ENCODE data around the gene KLHL35.

Gene KLHL35

GRCh38 chr11:75468534-75469340 is 35.7 kb upstream of the KLHL35 start:
- no peak for DNase-seq

GRCh38 chr11:75467881-75468280 is 34.9 kb upstream of the KLHL35 start:
- DNase-seq, result no peak

GRCh38 chr11:75467311-75467710 is 34.3 kb upstream of the KLHL35 start:
- DNase-seq, result no peak

- no peak for DNase-seq
These were observed 32.9 kb upstream of the KLHL35 start for GRCh38 chr11:75465701-75466531.

GRCh38 chr11:75463106-75463774 is 30.2 kb upstream of the KLHL35 start:
- DNase-seq, result no peak

GRCh38 chr11:75462117-75462653 is 29.2 kb upstream of the KLHL35 start:
- no peak for DNase-seq

- DNase-seq, result no peak
These were observed 28.1 kb upstream of the KLHL35 start for GRCh38 chr11:75461151-75461550.

- no peak for DNase-seq
These were observed 23.7 kb upstream of the KLHL35 start for GRCh38 chr11:75456596-75457183.

- DNase-seq, result no peak
These were observed 22.0 kb upstream of the KLHL35 start for GRCh38 chr11:75454987-75455386.

GRCh38 chr11:75453916-75454655 is 21.1 kb upstream of the KLHL35 start:
- no peak for DNase-seq

GRCh38 chr11:75450826-75451821 is 18.1 kb upstream of the KLHL35 start:
- DNase-seq, result no peak

GRCh38 chr11:75450236-75450635 is 17.2 kb upstream of the KLHL35 start:
- no peak for DNase-seq

GRCh38 chr11:75449776-75450175 is 16.8 kb upstream of the KLHL35 start:
- DNase-seq, result no peak

- no peak for DNase-seq
These were observed 16.3 kb upstream of the KLHL35 start for GRCh38 chr11:75449271-75449670.

- no peak for DNase-seq
These were observed 14.4 kb upstream of the KLHL35 start for GRCh38 chr11:75447415-75447814.

GRCh38 chr11:75445315-75445953 is 12.4 kb upstream of the KLHL35 start:
- peak; percentile 57 for DNase-seq

GRCh38 chr11:75443043-75443442 is 10.0 kb upstream of the KLHL35 start:
- no peak for DNase-seq

- no peak for DNase-seq
These were observed 9.3 kb upstream of the KLHL35 start for GRCh38 chr11:75442161-75442885.

- DNase-seq, result no peak
These were observed 8.8 kb upstream of the KLHL35 start for GRCh38 chr11:75441804-75442132.

Data from activated effector memory CD4-positive, alpha-beta T cell treated with Interleukin-2 at 50 U/mL for 16 hours (primary cell).